ENCODE results near the gene TTC39A. TPM values are rescaled to one million over a fixed set of nuclear protein-coding genes. Genes with fewer than 3 reads are reported as not detected.

TTC39A gene
- total RNA-seq, 1 experiment from 2014 or later: 8.3 TPM

DNA sequence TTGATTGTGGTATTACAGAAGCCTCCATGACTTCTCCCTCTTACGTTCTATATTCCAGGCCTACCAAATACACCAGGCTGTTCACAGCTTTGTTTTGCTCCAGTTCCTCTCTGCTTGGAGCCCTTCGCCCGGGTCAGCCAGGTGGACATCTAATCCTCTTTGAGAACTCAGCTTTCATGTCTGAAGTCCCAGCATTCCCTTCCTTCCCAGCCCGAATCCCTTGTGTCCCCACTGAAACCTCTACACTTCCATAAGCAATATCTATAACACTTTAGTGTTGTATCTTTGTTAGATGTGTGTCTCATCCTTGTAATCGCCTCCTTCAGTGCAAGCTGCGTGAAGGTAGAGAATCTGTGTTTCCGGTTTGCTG is 92.3 kb downstream of the TTC39A start:
- peak overlapping the region; percentile 84 for H3K27ac ChIP-seq (ENCODE audit: low read length)
- no peaks in the 10 kb centered on the region for H3K9me3 ChIP-seq (ENCODE audit: control insufficient read depth, insufficient read depth, low read depth, low read length)
- BruUV-seq (replicated peaks): no TSS peak
- ChIA-PET CTCF (no interaction called here), POLR2A (interaction anchor here (0.7 kb wide), 1 partner anchor 68 kb away, joined by 3 read pairs; no protein-coding TSS in a partner anchor)
- in situ Hi-C loops (cut with HindIII; ENCODE audit: low pct_unique_long_range_greater_than_20kb, low sequenced_read_pairs): no loop called here
- TF ChIP-seq, protein P1, sequence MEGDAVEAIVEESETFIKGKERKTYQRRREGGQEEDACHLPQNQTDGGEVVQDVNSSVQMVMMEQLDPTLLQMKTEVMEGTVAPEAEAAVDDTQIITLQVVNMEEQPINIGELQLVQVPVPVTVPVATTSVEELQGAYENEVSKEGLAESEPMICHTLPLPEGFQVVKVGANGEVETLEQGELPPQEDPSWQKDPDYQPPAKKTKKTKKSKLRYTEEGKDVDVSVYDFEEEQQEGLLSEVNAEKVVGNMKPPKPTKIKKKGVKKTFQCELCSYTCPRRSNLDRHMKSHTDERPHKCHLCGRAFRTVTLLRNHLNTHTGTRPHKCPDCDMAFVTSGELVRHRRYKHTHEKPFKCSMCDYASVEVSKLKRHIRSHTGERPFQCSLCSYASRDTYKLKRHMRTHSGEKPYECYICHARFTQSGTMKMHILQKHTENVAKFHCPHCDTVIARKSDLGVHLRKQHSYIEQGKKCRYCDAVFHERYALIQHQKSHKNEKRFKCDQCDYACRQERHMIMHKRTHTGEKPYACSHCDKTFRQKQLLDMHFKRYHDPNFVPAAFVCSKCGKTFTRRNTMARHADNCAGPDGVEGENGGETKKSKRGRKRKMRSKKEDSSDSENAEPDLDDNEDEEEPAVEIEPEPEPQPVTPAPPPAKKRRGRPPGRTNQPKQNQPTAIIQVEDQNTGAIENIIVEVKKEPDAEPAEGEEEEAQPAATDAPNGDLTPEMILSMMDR (IDR thresholded peaks at IDR 0.05): no peak
- no peak for TF ChIP-seq SIN3A (IDR thresholded peaks at IDR 0.05; ENCODE audit: borderline replicate concordance, insufficient read depth, low read depth, low read length)
- TF ChIP-seq TCF7L2 (IDR thresholded peaks at IDR 0.05; ENCODE audit: low read depth, low read length): no peak
- no peak for TF ChIP-seq POLR2AphosphoS5 (IDR thresholded peaks at IDR 0.05; ENCODE audit: low read depth, low read length)
- ATAC-seq: no peak
- peaks cover 21% of the 10 kb centered on the region for H3K4me1 ChIP-seq (ENCODE audit: control insufficient read depth, insufficient read depth, low read length)
- no peaks in the 10 kb centered on the region for H3K27me3 ChIP-seq (ENCODE audit: control insufficient read depth, insufficient read depth, low read length)
- intact Hi-C loops (cut with micrococcal nuclease; ENCODE audit: unreplicated experiment): no loop called here
- peak overlapping the region; percentile 88 to 98 for H3K4me3 ChIP-seq (ENCODE audit: low read depth in 2 of 2, low read length in 2 of 2)
- no peak for DNase-seq (ENCODE audit: low read depth, low spot score)
- H3K36me3 ChIP-seq (ENCODE audit: control insufficient read depth, insufficient read depth, low read length): no peaks in the 10 kb centered on the region

DNA sequence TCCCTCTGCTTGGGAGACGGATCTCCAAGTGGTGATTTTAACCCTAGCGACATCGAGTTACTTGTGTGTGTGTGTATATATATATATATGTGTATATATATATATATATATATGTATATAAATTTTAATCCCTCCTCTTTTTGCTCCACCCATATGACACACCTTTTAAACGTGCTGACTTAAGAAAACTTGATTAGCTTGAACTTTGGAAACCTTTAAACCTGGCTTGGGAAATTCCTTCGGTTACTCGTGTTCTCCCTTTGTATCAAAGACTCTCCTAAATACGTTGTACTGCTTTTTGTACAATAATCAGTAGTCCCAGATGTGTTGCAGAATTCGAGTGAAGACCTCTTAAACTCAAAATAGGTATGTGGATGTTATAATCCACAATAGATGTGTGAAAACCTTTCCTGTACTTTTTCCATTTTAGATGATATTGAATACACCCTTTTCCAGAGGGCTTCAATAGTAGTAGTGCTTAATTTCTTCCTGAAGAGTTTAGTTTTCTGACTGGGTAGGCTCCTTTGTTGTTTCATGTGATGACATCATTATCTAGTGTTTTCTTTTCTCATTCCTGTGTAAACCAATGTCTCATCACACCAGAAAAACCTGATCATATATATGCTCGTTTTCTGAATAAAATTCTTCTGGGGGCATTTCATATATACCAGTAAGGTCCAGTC is 92.9 kb downstream of the TTC39A start:
- POLR2A ChIA-PET: no interaction called here
- H3K4me1 ChIP-seq (ENCODE audit: control insufficient read depth, insufficient read depth, low read length): peaks cover 21% of the 10 kb centered on the region
- DNase-seq (ENCODE audit: low read depth, low spot score): no peak
- peak overlapping the region; percentile 88 to 98 for H3K4me3 ChIP-seq (ENCODE audit: low read depth in 2 of 2, low read length in 2 of 2)
- no peak for ATAC-seq
- H3K9me3 ChIP-seq (ENCODE audit: control insufficient read depth, insufficient read depth, low read depth, low read length): no peaks in the 10 kb centered on the region
- in situ Hi-C loops (cut with HindIII; ENCODE audit: low pct_unique_long_range_greater_than_20kb, low sequenced_read_pairs): no loop called here
- H3K36me3 ChIP-seq (ENCODE audit: control insufficient read depth, insufficient read depth, low read length): no peaks in the 10 kb centered on the region
- CTCF ChIA-PET: no interaction called here
- no peaks in the 10 kb centered on the region for H3K27me3 ChIP-seq (ENCODE audit: control insufficient read depth, insufficient read depth, low read length)
- intact Hi-C loops (cut with micrococcal nuclease; ENCODE audit: unreplicated experiment): no loop called here
- TF ChIP-seq, protein P1 (IDR thresholded peaks at IDR 0.05): no peak
- TF ChIP-seq, protein P2, sequence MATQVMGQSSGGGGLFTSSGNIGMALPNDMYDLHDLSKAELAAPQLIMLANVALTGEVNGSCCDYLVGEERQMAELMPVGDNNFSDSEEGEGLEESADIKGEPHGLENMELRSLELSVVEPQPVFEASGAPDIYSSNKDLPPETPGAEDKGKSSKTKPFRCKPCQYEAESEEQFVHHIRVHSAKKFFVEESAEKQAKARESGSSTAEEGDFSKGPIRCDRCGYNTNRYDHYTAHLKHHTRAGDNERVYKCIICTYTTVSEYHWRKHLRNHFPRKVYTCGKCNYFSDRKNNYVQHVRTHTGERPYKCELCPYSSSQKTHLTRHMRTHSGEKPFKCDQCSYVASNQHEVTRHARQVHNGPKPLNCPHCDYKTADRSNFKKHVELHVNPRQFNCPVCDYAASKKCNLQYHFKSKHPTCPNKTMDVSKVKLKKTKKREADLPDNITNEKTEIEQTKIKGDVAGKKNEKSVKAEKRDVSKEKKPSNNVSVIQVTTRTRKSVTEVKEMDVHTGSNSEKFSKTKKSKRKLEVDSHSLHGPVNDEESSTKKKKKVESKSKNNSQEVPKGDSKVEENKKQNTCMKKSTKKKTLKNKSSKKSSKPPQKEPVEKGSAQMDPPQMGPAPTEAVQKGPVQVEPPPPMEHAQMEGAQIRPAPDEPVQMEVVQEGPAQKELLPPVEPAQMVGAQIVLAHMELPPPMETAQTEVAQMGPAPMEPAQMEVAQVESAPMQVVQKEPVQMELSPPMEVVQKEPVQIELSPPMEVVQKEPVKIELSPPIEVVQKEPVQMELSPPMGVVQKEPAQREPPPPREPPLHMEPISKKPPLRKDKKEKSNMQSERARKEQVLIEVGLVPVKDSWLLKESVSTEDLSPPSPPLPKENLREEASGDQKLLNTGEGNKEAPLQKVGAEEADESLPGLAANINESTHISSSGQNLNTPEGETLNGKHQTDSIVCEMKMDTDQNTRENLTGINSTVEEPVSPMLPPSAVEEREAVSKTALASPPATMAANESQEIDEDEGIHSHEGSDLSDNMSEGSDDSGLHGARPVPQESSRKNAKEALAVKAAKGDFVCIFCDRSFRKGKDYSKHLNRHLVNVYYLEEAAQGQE (IDR thresholded peaks at IDR 0.05; ENCODE audit: insufficient read depth in 1 of 2, low read depth in 2 of 2, low read length in 1 of 2): no peak
- TF ChIP-seq SIN3A (IDR thresholded peaks at IDR 0.05; ENCODE audit: borderline replicate concordance, insufficient read depth, low read depth, low read length): no peak
- TF ChIP-seq TCF7L2 (IDR thresholded peaks at IDR 0.05; ENCODE audit: low read depth, low read length): no peak
- no peak for TF ChIP-seq POLR2AphosphoS5 (IDR thresholded peaks at IDR 0.05; ENCODE audit: low read depth, low read length)
- TSS peak; percentile 73 for BruUV-seq (replicated peaks)
- H3K27ac ChIP-seq (ENCODE audit: low read length): peak overlapping the region; percentile 84

Other genes starting within 250 kb of the TTC39A start
- not detected for gene C1orf185, start 228.3 kb downstream of the TTC39A start, total RNA-seq (2021; ENCODE audit: unreplicated experiment)
- 86.0 TPM for gene RNF11, start 94.3 kb downstream of the TTC39A start, total RNA-seq (2021; ENCODE audit: unreplicated experiment)
- 54.4 TPM for gene EPS15, start 188.7 kb upstream of the TTC39A start, total RNA-seq (2021; ENCODE audit: unreplicated experiment)

All from Panc1 (cell line).